MM.1S (cell line): ENCODE results near the gene PCSK4.
A peak's percentile ranks its signal among the peaks of the same experiment; 100 is the strongest.
"Not testable (repeated sequence)": the region's sequence is repeated elsewhere in the genome, so short reads cannot be mapped to it uniquely, and the experiment has no call there.

Experiments used
- DNase-seq: peaks from one replicate; pipeline ENCODE4 v3.0.0-alpha.2; 2015
- H2AFZ ChIP-seq: fragments of 300-600 bp; sonication (generic); 2 replicates; pipeline ENCODE4 v1.6.0; 2016; ENCODE audit warnings: antibody characterized with exemption, low read length
- H3F3A ChIP-seq: fragments of 300-600 bp; sonication (generic); 2 replicates; pipeline ENCODE4 v1.6.1; 2016; ENCODE audit warnings: mild to moderate bottlenecking, antibody characterized with exemption, low read length, moderate library complexity, mixed read lengths; ENCODE audit not compliant: insufficient read depth
- H3K27ac ChIP-seq: fragments of 300-600 bp; sonication (generic); 2 replicates; pipeline ENCODE4 v1.5.1; 2016; ENCODE audit warnings: mild to moderate bottlenecking, low read length
- H3K27me3 ChIP-seq: fragments of 300-600 bp; sonication (generic); replicated peaks from 2 replicates; pipeline ENCODE4 v1.6.0; 2016; ENCODE audit warnings: low read length; ENCODE audit not compliant: insufficient read depth
- H3K36me3 ChIP-seq: fragments of 300-600 bp; sonication (generic); replicated peaks from 2 replicates; pipeline ENCODE4 v1.6.1; 2016; ENCODE audit warnings: mild to moderate bottlenecking, low read length, mixed read lengths; ENCODE audit not compliant: insufficient read depth
- H3K4me1 ChIP-seq: fragments of 300-600 bp; sonication (generic); 2 replicates; pipeline ENCODE4 v1.6.1; 2016; ENCODE audit warnings: low read length, mixed read lengths
- H3K4me2 ChIP-seq: fragments of 300-600 bp; sonication (generic); 2 replicates; pipeline ENCODE4 v1.6.0; 2016; ENCODE audit warnings: low read depth, low read length
- H3K4me3 ChIP-seq: fragments of 300-600 bp; sonication (generic); 2 replicates; pipeline ENCODE4 v1.5.1; 2016; ENCODE audit warnings: low read length, mixed read lengths
- H3K79me2 ChIP-seq: fragments of 300-600 bp; sonication (generic); 2 replicates; pipeline ENCODE4 v1.6.1; 2016; ENCODE audit warnings: mixed run types, low read length, mixed read lengths
- H3K9ac ChIP-seq: fragments of 300-600 bp; sonication (generic); 2 replicates; pipeline ENCODE4 v1.6.1; 2016; ENCODE audit warnings: low read length, mixed read lengths
- H3K9me2 ChIP-seq: fragments of 300-600 bp; sonication (generic); replicated peaks from 2 replicates; pipeline ENCODE4 v1.6.1; 2016; ENCODE audit warnings: mild to moderate bottlenecking, low read length, mixed read lengths; ENCODE audit not compliant: insufficient read depth
- H3K9me3 ChIP-seq: fragments of 300-600 bp; sonication (generic); replicated peaks from 2 replicates; pipeline ENCODE4 v1.6.1; 2016; ENCODE audit warnings: mild to moderate bottlenecking, low read length, mixed read lengths; ENCODE audit not compliant: insufficient read depth
- H4K20me1 ChIP-seq: fragments of 300-600 bp; sonication (generic); 2 replicates; pipeline ENCODE4 v1.6.1; 2016; ENCODE audit warnings: mild to moderate bottlenecking, low read length, moderate library complexity, mixed read lengths; ENCODE audit not compliant: insufficient read depth
- EZH2 ChIP-seq: fragments of 300-600 bp; sonication (generic); optimal IDR thresholded peaks from 2 replicates; pipeline ENCODE3; 2017; ENCODE audit warnings: low read depth, mild to moderate bottlenecking, antibody characterized with exemption, low read length, mixed read lengths
- EZH2phosphoT487 ChIP-seq: fragments of 300-600 bp; sonication (generic); IDR thresholded peaks from 2 replicates; pipeline ENCODE4 v1.6.1; 2018; ENCODE audit warnings: antibody characterized with exemption, low read length
- TF ChIP-seq, protein P1 (sequence below): fragments of 300-600 bp; sonication (generic); IDR thresholded peaks from 2 replicates; pipeline ENCODE4 v1.5.1; 2016; ENCODE audit warnings: antibody characterized with exemption, low read length, mixed read lengths

The PCSK4 gene

DNA sequence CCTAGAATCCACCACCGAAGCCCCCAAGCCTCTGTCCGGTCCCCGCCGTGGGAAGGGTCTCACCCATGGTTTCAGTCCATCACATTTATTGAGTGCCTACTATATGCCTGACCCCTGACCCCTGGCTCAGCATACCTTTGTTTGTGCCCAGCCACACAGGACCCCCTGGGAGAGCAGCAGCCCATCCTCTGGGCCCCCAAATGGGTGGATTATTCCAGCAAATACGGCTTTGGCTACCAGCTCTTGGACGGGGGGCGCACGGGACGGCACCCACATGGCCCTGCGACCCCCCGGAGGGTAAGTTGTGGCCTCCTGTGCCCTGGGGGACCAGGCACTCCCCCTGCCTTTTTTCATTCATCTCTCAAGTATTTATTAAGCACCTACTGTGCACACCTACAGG lies 41.4 kb upstream of the PCSK4 start:
- Histone ChIP-seq H3K9me2 (no peaks in the 10 kb centered on the region), H3K36me3 (no peaks in the 10 kb centered on the region), H3K27me3 (peaks cover 90% of the 10 kb centered on the region), H3F3A (no peaks in the 10 kb centered on the region), H2AFZ (no peak overlapping the region), H4K20me1 (no peaks in the 10 kb centered on the region), H3K79me2 (no peaks in the 10 kb centered on the region), H3K27ac (no peak overlapping the region), H3K4me3 (no peak overlapping the region), H3K4me1 (no peaks in the 10 kb centered on the region), H3K9me3 (no peaks in the 10 kb centered on the region), H3K9ac (no peak overlapping the region), H3K4me2 (no peak overlapping the region)
- no peak for DNase-seq
- TF ChIP-seq EZH2 (no peak), EZH2phosphoT487 (no peak)
- TF ChIP-seq, protein P1, sequence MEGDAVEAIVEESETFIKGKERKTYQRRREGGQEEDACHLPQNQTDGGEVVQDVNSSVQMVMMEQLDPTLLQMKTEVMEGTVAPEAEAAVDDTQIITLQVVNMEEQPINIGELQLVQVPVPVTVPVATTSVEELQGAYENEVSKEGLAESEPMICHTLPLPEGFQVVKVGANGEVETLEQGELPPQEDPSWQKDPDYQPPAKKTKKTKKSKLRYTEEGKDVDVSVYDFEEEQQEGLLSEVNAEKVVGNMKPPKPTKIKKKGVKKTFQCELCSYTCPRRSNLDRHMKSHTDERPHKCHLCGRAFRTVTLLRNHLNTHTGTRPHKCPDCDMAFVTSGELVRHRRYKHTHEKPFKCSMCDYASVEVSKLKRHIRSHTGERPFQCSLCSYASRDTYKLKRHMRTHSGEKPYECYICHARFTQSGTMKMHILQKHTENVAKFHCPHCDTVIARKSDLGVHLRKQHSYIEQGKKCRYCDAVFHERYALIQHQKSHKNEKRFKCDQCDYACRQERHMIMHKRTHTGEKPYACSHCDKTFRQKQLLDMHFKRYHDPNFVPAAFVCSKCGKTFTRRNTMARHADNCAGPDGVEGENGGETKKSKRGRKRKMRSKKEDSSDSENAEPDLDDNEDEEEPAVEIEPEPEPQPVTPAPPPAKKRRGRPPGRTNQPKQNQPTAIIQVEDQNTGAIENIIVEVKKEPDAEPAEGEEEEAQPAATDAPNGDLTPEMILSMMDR: no peak

DNA sequence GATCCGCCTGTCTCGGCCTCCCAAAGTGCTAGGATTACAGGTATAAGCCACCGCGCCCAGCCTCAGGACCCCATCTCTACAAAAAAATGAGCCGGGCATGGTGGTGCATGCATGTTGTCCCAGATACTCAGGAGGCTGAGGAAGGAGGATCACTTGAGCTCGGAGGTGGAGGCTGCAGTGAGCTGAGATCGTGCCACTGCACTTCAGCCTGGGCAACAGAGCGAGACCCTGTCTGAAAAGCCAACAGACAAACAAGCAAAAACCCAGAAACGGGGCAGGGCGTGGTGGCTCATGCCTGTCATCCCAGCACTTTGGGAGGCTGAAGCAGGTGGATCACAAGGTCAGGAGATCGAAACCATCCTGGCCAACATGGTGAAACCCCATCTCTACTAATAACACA lies 40.7 kb upstream of the PCSK4 start:
- peaks cover 90% of the 10 kb centered on the region for H3K27me3 ChIP-seq
- H3K9ac ChIP-seq, DNase-seq, H3F3A ChIP-seq, H3K4me2 ChIP-seq, H4K20me1 ChIP-seq, H3K9me3 ChIP-seq, H3K4me1 ChIP-seq, H2AFZ ChIP-seq, H3K4me3 ChIP-seq, H3K36me3 ChIP-seq, H3K9me2 ChIP-seq, H3K27ac ChIP-seq, H3K79me2 ChIP-seq: not testable (repeated sequence)

DNA sequence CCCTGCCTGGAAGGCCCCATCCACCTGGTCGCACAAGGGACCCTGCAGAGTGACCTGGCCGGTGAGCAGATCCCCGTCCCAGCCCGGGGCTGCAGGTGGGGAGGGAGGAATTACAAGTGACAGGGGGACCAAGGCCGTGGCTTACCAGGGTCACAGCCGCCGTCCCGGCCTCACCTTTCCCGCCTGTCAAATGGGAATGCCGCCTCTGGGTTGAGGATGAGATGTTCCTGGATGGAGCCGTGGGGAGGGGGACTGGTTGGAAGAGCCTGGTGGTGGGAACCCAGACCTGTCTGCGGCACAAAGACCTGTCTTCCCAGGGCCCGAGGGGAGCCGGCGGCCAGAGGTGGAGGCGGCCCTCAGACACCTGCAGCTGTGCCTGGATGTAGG lies 39.3 kb upstream of the PCSK4 start:
- TF ChIP-seq, protein P1: no peak
- TF ChIP-seq EZH2 (no peak), EZH2phosphoT487 (0 out of 2 replicates have a peak, but pooled peaks have one; percentile 30)
- peaks cover 91% of the 10 kb centered on the region for H3K27me3 ChIP-seq
- H3K4me2 ChIP-seq: no peak overlapping the region
- no peak overlapping the region for H3K9ac ChIP-seq
- H3K79me2 ChIP-seq: no peaks in the 10 kb centered on the region
- H3F3A ChIP-seq: no peaks in the 10 kb centered on the region
- no peaks in the 10 kb centered on the region for H3K4me1 ChIP-seq
- no peaks in the 10 kb centered on the region for H4K20me1 ChIP-seq
- no peaks in the 10 kb centered on the region for H3K9me3 ChIP-seq
- no peak for DNase-seq
- no peaks in the 10 kb centered on the region for H3K36me3 ChIP-seq
- H2AFZ ChIP-seq: no peak overlapping the region
- H3K4me3 ChIP-seq: no peak overlapping the region
- H3K27ac ChIP-seq: no peak overlapping the region
- no peaks in the 10 kb centered on the region for H3K9me2 ChIP-seq

DNA sequence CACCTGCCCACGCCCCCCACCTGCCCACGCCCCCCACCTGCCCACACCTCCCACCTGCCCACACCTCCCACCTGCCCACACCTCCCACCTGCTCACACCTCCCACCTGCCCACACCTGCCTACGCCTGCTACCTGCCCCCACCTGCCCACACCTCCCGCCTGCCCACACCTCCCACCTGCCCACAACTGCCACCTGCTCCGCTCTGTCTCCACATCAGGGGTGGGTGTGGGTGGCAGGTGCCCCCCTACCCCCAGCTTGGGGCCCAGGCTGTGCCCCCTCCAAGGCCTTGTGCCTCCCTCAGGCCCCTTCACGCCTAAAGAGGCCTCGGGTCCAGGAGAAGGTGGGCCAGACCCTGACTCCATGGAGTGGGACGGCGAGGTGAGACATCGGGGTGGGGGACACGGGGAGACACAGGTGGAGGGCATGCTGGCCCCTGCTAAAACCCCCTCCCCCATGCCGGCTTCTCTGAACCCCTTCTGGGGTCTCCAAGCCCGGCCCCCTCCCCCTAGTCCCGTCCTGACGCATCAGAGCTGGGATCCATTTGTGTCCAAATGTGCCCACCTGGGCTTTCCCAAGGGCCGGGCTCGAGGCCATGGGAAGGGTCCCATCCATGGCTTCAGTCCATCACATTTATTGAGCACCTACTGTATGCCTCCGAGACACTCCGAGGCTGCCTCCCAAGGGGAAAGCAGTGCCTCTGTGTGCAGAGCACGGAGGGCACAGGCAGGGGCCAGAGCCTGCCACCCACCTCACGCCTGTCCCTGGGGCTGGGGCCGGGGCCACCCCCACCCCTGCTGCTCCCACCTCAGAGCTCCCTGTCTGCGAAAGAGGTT lies 38.7 kb upstream of the PCSK4 start:
- Histone ChIP-seq H3K9me3 (no peaks in the 10 kb centered on the region), H3K4me2 (no peak overlapping the region), H3K4me1 (no peaks in the 10 kb centered on the region), H3K27me3 (peaks cover 89% of the 10 kb centered on the region), H3K79me2 (no peaks in the 10 kb centered on the region), H3K4me3 (no peak overlapping the region), H3K36me3 (no peaks in the 10 kb centered on the region), H3K27ac (no peak overlapping the region), H3K9me2 (no peaks in the 10 kb centered on the region), H2AFZ (no peak overlapping the region), H4K20me1 (no peaks in the 10 kb centered on the region), H3K9ac (no peak overlapping the region), H3F3A (no peaks in the 10 kb centered on the region)
- DNase-seq: no peak
- TF ChIP-seq EZH2phosphoT487: no peak
- TF ChIP-seq EZH2: no peak
- TF ChIP-seq, protein P1: no peak
